ENCODE results near the gene RPL3.

- no peak for TF ChIP-seq CTCF (IDR thresholded peaks at IDR 0.05)
- no peak for TF ChIP-seq POLR2A (IDR thresholded peaks at IDR 0.05)
Measured at GRCh38 chr22:39264349-39265038, 54.9 kb downstream of the RPL3 start.
